DND-41 (cell line): ENCODE measurements around the gene GOLPH3.

Experiments
- CTCF ChIP-seq: IDR thresholded peaks from 2 replicates; pipeline ENCODE4 v1.5.1; 2012; ENCODE audit warnings: borderline replicate concordance, low read length, moderate library complexity, mild to moderate bottlenecking; ENCODE audit not compliant: poor library complexity, severe bottlenecking; ENCODE audit errors: extremely low read depth
- EZH2 ChIP-seq: IDR thresholded peaks from 3 replicates; pipeline ENCODE4 v1.6.1; 2012; ENCODE audit warnings: borderline replicate concordance, low read depth, mild to moderate bottlenecking, moderate library complexity, low read length, inconsistent platforms; ENCODE audit not compliant: severe bottlenecking

DNA sequence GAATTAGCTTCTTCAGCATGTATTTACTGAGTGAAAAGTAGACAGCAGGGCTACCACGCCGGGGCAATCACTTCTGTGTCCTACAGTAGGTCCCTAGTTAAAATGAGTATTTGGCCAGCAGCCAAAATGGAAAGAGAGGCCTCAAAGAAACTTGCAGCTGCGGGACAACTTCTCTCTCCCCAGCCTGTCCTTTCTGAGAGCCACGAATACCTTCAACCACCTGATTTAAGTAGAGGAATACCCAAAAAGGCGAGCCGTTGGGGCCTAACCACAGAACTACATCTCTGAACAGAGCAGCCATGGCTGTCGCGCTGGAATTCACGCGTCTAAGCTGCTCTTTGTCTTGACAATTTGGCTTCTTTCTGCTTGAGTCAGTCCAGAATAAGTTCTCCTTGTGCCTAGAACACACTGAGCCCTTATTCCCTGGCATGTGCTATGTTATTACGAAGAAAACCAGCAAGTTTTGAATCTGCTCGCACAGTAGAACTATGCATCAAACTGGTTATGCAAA lies 43.8 kb upstream of the GOLPH3 start:
- TF ChIP-seq EZH2 (no peak), CTCF (no peak)
